ENCODE results near the gene PRTFDC1. TPM values are rescaled to one million over a fixed set of nuclear protein-coding genes. Genes with fewer than 3 reads are reported as not detected.

Gene PRTFDC1
- polyA plus RNA-seq, 12 donors: 7.4 to 26.9 (median 15.6) TPM; not detected in 1

- DNase-seq: no peak
Measured at GRCh38 chr10:24908793-24909423, 43.5 kb downstream of the PRTFDC1 start.

DNA sequence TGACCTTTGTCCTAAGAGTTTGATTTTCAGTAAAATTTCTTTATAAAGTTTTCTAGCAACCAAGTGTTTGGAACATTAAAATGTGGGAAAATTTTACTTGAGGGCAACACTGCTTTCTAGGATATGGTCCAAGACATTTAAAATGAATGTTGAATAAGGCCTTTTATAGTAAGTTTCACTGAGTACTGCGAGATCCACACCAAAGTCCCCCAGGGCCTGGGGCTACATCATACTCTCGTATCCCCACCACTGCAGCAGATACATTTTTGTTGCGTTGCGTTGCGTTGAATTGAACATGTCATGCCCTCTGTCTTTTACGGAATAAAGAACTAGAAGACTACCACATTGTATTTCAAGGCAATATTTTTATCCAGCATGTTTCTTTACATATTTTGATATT is 44.5 kb downstream of the PRTFDC1 start:
- no peak for DNase-seq

- no peak for DNase-seq
Measured at GRCh38 chr10:24906372-24906771, 46.0 kb downstream of the PRTFDC1 start.

DNA sequence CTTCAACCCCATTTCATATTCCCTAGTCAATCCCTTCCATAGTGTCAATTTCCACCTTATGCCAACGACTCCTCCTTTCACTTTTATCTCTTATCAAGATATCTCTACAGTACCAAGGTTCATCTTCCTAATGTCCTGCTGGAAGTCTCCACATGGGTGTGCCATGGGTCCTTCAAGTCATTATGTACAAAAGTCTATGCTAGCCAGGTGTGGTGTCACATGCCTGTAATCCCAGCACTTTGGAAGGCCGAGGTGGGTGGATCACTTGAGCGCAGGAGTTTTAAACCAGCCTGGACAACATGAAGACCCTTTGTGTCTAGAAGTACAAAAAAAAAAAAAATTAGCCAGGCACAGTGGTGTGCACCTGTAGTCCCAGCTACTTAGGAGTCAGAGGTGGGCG is 47.6 kb downstream of the PRTFDC1 start:
- DNase-seq: no peak

DNA sequence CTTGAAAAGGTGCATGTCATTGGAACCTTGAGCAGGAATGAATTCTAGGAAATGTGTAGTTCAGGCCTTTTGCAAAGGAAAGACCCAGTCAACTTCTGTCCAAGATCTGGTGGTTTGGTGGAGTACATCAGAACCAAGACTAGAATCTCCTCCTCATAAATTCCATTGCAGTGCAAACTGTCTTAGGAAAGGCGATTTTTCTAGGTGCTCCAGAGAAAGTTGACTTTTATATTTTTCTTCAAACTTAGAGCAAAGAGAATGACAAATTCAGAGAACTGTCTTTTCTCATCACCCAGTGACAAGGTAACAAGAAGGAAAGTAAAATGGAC is 50.0 kb downstream of the PRTFDC1 start:
- DNase-seq: no peak

DNA sequence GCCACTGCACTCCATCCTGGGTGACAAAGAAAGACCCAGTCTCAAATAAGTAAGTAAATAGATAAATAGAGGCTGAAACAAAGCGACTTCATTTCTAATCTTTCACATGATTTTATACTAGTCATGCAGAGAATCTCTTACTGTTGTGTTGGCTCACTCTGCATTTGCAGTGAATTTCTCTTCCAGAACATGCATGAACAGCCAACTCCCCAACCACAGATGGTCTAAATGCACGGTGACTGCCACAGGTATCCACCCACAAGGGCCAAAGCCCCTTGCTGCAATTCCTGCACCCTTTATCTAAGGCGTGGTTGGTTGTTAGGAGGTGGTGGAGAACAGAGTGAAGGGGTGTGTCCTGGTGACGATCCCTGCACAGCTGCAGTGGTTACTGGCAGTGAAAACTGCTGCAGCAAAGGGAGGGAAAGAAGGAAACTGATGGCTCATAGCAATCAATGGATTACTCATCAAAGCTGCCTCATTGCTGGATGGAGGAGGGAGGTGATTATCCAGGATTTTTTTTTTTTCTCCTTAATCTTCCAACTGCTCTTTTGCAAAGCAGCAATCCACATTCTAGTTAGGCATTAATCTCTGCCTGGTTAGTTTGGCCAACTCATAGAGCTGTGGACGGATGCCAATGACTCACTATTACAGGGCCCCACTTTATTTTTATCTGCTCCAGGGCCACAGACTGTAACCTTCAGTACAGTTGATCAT is 50.6 kb downstream of the PRTFDC1 start:
- DNase-seq: peak; percentile 80

DNA sequence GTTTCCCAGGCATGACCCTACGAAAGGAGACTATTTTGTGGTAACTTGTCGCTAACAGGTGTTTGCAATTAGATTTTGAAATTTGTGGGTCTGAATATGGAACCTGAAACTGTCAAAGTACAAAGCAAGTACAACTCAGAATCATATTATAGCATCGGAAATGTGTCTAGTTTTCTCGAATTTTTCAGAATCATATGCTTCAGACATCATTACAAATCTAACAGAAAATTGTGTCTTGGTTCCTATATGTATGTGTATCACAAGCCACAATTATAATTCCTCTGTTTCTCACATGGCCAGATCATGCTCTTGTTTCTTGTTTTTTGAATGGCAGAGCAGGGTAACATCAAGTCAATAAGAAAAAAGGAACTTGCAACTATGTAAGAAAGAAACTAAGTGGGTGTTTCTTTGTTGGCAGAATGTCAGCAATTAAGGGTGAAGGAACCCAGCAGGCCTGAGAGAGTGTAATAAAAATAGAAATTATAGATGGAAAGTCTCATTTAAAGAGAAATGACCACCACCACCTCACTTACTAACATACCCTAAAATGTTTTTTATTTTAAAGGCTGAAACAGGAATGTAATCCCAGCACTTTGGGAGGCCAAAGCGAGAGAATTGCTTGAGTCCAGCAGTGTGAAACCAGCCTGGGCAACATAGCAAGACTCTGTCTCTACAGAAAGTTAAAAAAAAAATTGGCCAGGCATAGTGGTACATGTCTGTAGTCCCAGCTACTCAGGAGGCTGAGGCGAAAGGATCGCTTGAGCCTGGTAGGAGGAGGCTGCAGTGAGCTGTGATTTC is 51.3 kb downstream of the PRTFDC1 start:
- no peak for DNase-seq

DNA sequence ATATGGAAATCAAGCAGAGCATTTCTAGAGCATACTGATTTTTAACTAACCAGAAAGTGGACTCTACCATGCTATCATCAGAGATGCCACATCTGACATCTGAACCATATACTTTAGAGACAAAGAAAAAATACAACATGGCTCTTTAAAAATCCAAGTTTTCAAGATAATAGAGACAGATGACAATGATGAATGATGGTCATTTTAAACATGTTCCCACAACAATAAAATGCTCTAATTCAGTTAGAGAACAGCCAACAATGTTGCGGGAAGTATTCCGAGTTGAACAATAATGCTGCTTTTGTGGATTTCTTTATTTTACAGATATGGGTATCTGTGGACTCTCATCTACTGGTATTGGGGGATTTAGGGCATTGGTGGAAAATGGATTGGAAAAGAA is 52.8 kb downstream of the PRTFDC1 start:
- DNase-seq: no peak

DNA sequence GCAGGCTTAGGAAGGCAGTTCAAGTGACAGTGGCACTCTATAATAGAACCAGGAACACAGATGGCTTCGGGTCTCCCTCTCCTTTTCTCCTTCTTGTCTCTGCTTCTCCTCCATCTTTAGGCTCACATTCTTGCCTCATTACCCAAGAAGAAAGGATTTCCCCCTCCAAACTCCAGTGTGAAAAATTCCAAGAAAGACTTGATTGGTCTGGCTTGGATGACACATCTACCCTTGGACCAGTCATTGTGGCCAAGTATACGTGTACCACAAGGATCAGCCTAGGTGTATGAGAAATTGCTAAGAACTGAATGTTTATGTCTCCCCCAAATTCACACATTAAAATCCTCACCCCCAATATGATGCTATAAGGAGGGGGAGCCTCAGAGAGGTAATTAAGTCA is 53.9 kb downstream of the PRTFDC1 start:
- no peak for DNase-seq

DNA sequence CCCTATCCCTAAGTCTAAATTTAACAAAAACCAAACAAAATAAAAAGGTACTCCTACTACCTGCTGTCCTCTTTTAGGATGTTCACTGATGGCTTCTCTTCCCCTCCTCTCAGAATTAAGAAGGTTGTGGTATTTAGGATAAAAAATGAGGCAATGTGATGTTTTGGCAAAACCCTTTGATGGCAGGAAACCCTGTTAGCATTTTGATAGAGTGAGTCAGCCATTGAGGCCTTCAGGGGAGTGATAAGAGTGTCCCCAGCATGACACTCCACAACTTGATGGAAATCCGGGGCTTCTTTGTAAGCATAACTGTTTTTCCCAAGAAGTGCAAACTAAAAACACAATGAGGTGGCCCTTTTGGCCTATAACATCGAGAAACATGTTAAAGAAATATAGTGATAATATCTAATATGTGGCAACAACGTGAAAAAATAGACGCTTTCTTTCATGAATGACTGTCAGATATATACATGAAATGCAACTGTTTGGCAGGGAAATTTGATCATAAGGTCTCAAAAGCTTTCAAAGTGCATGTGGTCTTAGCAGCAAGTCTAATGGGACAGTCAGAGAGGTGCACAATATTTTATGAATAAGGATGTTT is 55.0 kb downstream of the PRTFDC1 start:
- no peak for DNase-seq

- no peak for DNase-seq
Measured at GRCh38 chr10:24894728-24895127, 57.7 kb downstream of the PRTFDC1 start.

DNA sequence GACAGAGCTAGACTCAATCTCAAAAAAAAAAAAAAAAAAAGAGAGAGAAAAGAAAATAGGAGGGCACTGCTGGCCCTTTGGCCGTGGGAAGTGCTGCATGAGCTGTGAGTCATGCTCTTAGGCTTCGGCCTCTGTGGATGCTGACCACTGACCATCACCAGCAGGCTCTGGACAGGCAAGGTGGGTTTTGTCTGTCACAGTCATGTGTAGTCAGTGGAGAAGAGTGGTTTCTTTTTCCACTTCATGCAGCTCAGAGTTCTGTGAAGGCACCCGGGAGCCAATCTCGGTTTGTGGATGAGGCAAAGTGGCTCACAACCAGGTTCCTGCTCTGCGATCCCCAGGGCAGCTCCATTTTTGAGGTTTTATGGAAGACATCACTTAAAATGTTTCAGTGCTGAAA is 58.1 kb downstream of the PRTFDC1 start:
- DNase-seq: no peak

DNA sequence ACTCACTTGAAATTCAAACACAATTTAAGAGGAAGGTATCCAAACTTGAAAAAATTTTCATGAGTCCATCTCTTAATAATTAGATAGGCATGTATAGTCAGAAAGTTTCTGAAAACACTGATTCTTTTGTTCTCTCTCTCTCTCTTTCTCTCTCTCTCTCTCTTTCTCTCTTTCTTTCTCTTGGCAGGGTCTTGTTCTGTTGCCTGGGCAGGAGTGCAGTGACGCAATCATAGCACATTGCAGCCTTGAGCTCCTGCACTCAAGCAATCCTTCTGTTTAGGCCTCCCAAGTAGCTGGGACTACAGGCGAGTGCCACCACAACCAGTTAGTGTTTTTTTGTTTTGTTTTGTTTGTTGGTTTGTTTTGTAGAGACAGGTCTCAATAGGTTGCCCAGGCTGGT is 59.3 kb downstream of the PRTFDC1 start:
- DNase-seq: no peak

GRCh38 chr10:24891823-24892222 is 60.6 kb downstream of the PRTFDC1 start:
- DNase-seq: no peak

- no peak for DNase-seq
Measured at GRCh38 chr10:24889639-24890038, 62.8 kb downstream of the PRTFDC1 start.

- no peak for DNase-seq
Measured at GRCh38 chr10:24887855-24888231, 64.6 kb downstream of the PRTFDC1 start.

GRCh38 chr10:24886290-24886680 is 66.1 kb downstream of the PRTFDC1 start:
- no peak for DNase-seq

- no peak for DNase-seq
Measured at GRCh38 chr10:24885551-24886289, 66.7 kb downstream of the PRTFDC1 start.

DNA sequence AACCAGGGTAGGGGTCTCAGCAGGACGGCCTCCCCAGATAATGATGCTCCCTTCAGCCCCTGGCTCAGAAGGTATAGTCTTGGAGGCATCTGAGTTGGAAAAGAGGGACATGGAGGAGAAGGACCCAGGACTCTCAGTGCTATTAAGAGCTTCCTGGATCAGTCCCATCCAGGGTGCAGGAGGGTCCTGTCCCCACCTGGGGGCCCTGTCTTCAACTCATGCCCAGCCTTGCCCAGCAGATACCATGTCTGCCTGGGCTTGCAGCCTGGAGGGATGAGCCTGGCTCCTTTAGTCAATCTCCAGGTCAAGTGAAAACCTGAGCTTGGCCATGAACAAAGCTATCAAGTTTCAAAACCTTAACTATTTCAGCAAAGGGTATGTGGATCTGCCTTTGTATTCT is 67.6 kb downstream of the PRTFDC1 start:
- no peak for DNase-seq

DNA sequence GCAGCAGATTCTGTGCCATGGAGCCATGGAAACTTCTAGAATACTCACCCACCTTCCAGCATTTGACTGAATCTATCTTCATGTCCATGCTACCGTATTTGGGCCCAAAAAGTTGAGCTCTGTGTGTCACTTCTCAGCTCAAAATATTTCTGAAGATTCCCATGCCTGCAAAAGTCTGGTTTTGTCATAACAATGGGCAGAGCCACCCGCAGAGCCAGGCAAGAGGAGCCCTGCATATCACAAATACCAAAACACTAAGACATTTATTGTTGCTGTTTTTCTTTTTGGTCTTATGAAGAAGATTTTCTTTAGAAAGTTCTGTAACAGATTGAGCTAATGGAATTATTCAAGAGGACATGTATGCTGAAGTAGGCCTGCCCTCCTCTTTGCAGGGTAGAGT is 68.1 kb downstream of the PRTFDC1 start:
- DNase-seq: no peak

GRCh38 chr10:24883176-24883575 is 69.2 kb downstream of the PRTFDC1 start:
- no peak for DNase-seq
